Left ventricle myocardium inferior (tissue), 1 donor: ENCODE data around the gene KAT2A. TPM values are rescaled to one million over a fixed set of nuclear protein-coding genes. Genes with fewer than 3 reads are reported as not detected.

ENCODE experiments used
- DNase-seq: peaks from one replicate; pipeline ENCODE4 v3.0.0-alpha.2; 2020
- H3K27ac ChIP-seq: fragments of 200-600 bp; replicated peaks from 2 replicates; pipeline ENCODE4 v1.8.0; 2021
- H3K27me3 ChIP-seq: fragments of 200-600 bp; 2 replicates; pipeline ENCODE4 v1.8.0; 2021; ENCODE audit warnings: low read depth
- H3K36me3 ChIP-seq: fragments of 200-600 bp; 2 replicates; pipeline ENCODE4 v1.8.0; 2021
- H3K4me1 ChIP-seq: fragments of 200-600 bp; 2 replicates; pipeline ENCODE4 v1.8.0; 2021
- H3K4me3 ChIP-seq: fragments of 200-600 bp; 2 replicates; pipeline ENCODE4 v1.8.0; 2021; ENCODE audit warnings: mild to moderate bottlenecking, moderate library complexity
- H3K9me3 ChIP-seq: fragments of 200-600 bp; replicated peaks from 2 replicates; pipeline ENCODE4 v1.8.0; 2021
- intact Hi-C: fragments of 100-400 bp; cut with micrococcal nuclease; formaldehyde crosslinking; loops from one replicate; pipeline ENCODE4 v1.11.0; 2022
- total RNA-seq: library from RNA; stranded (reverse); fragmentation: NEBNext Ultra II Directional; extraction: Animal tissue kit (Norgen Biotek cat#: 25700); gene quantifications from one replicate; pipeline ENCODE4 v1.2.1, GENCODE V29; 2021
- TF ChIP-seq, protein P1 (sequence below): fragments of 200-600 bp; IDR thresholded peaks from 2 replicates; pipeline ENCODE4 v1.8.0; 2021; ENCODE audit warnings: antibody characterized with exemption, mild to moderate bottlenecking, borderline replicate concordance
- donor health status: DM: no; HTN: yes; CAD: no; lungs with severe emphysema.

KAT2A gene
- total RNA-seq, 1 donor from 2014 or later: 25.7 TPM

DNA sequence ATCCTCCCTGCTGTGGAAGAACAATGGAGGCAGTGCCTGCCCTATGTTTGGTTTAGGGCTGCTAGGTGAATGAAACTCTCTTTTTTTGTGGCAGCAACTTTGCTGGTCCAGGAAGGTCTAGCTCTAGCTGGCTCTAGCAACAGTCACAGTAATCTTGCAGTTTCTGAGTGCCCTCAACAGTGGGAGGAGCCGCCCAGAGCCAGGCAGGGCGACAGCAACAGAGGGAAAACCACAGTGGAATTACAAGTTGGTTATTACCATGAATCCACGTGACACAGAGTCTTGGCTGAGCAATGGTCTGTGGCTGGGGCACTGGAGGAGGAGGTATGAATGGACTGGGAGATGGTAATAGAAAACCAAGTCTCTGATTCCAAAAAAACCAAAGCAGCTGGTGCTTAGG is 11.8 kb upstream of the KAT2A start:
- Histone ChIP-seq H3K36me3 (peaks cover 28% of the 10 kb centered on the region), H3K4me1 (peaks cover 100% of the 10 kb centered on the region), H3K4me3 (peak overlapping the region; percentile 30), H3K9me3 (no peaks in the 10 kb centered on the region), H3K27ac (peak overlapping the region; percentile 90), H3K27me3 (no peaks in the 10 kb centered on the region)
- TF ChIP-seq, protein P1, sequence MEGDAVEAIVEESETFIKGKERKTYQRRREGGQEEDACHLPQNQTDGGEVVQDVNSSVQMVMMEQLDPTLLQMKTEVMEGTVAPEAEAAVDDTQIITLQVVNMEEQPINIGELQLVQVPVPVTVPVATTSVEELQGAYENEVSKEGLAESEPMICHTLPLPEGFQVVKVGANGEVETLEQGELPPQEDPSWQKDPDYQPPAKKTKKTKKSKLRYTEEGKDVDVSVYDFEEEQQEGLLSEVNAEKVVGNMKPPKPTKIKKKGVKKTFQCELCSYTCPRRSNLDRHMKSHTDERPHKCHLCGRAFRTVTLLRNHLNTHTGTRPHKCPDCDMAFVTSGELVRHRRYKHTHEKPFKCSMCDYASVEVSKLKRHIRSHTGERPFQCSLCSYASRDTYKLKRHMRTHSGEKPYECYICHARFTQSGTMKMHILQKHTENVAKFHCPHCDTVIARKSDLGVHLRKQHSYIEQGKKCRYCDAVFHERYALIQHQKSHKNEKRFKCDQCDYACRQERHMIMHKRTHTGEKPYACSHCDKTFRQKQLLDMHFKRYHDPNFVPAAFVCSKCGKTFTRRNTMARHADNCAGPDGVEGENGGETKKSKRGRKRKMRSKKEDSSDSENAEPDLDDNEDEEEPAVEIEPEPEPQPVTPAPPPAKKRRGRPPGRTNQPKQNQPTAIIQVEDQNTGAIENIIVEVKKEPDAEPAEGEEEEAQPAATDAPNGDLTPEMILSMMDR: no peak
- intact Hi-C loops: no loop called here
- peak; percentile 52 for DNase-seq

DNA sequence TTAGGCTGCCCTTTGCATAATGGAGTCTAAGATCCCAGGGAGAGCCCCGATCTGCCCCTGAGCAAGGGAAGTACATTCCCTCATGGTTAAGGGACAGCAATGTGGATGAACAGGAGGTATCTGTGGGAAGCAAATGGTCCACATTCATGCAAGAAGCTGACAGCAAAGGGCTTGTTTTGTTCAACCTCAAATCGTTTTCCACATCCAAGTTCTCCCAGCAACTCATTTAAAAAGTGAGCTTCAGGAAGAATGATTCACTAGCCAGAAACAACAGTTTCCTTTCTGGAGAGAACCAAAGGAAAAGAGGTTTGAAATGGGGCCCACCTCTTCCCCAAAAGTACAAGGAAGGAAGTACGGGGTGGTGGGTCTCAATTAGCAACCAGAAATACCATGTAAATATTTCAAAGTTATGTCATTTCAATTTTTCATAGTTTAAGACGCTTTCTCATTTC is 10.8 kb upstream of the KAT2A start:
- TF ChIP-seq, protein P1: no peak
- Histone ChIP-seq H3K36me3 (peaks cover 37% of the 10 kb centered on the region), H3K27me3 (no peaks in the 10 kb centered on the region), H3K9me3 (no peaks in the 10 kb centered on the region), H3K27ac (peak overlapping the region; percentile 90), H3K4me1 (peaks cover 92% of the 10 kb centered on the region), H3K4me3 (peak overlapping the region; percentile 30)
- DNase-seq: no peak
- intact Hi-C loops: no loop called here

DNA sequence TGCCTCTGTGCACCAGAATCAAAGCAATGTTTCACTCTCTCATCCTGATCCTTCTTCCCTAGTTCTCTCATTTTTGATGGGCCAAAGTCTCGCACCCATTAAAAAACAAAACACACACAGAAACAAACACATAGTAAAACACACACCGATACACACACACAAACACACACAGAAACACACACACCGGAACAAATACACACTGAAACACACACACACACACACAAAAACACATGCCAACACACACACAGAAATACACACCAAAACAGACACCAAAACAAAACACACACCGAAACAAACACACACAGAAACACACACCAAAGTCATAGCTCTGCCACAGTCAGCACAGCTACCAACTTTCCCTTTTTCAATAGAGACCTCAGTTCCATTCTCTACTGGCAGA is 10.1 kb upstream of the KAT2A start:
- Histone ChIP-seq H3K36me3 (peaks cover 45% of the 10 kb centered on the region), H3K4me1 (peaks cover 84% of the 10 kb centered on the region)

DNA sequence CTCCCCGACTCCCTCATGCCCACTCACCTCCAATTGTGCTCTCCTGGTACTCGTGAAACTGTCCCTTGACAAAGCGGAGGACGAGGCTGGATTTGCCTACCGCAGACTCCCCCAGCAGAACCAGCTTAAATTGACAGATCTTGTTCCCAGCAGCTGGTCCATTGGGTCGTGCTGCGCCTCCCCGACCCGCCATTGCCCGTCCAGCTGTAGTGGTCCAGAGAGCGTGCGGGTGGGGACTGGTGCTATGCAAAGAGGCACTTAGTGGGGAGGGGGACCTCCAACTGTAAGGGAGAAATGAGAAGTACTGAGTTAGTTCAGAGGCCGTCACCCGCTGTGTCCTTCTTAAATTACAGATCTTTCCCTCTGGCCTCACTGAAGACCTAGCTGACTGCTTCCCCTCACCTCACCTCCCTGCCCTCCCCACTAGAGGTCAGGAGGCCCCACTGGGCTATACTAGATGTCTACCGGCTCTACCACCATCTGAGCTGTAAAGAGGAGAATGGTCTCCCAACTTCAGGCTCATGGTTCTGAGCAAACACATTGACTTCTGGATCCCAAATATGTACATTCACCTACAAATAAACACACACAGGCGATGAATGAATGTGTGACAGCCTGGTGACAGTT is 9.3 kb upstream of the KAT2A start:
- intact Hi-C loops: no loop called here
- H3K27ac ChIP-seq: peak overlapping the region; percentile 90
- no peaks in the 10 kb centered on the region for H3K27me3 ChIP-seq
- no peak for DNase-seq
- H3K4me1 ChIP-seq: peaks cover 76% of the 10 kb centered on the region
- no peaks in the 10 kb centered on the region for H3K9me3 ChIP-seq
- H3K36me3 ChIP-seq: peaks cover 53% of the 10 kb centered on the region
- TF ChIP-seq, protein P1: no peak
- no peak overlapping the region for H3K4me3 ChIP-seq

More for the DNA sequence above, 10.1 kb upstream of the KAT2A start:
- intact Hi-C loops: no loop called here
- Histone ChIP-seq H3K27ac (peak overlapping the region; percentile 90), H3K4me3 (peak overlapping the region; percentile 10), H3K9me3 (no peaks in the 10 kb centered on the region), H3K27me3 (no peaks in the 10 kb centered on the region)
- DNase-seq: no peak
- TF ChIP-seq, protein P1: no peak

DNA sequence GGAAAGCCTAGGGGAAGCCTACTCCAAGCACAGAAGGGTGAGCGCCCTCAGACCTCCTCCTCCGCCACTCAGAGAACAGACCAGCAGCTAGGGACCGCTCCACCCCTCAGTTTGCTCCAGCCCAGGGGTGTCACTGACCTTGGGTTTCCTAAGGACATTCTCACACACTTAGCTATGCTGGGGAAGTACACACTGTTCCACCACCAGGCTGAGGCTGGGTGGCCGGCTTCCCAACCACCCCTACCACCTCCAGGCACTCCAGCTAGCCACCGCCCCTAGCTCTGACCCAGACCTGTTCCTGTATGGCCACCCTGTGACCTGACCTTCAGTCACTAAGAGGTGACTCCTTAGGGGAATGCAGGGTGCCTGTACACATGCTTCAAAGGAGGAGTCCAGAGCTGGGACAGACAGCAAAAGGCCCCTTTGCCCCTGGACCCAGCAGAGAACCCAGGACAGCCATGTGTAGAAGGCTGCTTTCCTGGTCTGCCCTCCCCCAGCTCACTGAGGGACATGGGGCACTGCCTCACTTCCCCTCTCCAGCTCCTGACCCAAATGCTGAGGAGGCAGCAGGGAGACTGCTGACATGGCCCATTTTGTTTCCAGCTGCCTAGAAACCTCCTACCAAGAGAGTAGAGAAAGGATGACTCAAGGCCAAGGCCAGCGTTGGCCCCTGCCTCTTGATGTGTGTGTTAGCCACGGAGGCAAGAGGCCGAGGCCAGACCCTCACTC is 8.1 kb upstream of the KAT2A start:
- Histone ChIP-seq H3K27ac (peak overlapping the region; percentile 90), H3K4me3 (no peak overlapping the region), H3K27me3 (no peaks in the 10 kb centered on the region), H3K9me3 (no peaks in the 10 kb centered on the region), H3K4me1 (peaks cover 64% of the 10 kb centered on the region), H3K36me3 (peaks cover 61% of the 10 kb centered on the region)
- intact Hi-C loops: no loop called here
- DNase-seq: peak; percentile 51
- TF ChIP-seq, protein P1: peak; percentile 27
